Measurements from ENCODE around the gene CARD11.

DNA sequence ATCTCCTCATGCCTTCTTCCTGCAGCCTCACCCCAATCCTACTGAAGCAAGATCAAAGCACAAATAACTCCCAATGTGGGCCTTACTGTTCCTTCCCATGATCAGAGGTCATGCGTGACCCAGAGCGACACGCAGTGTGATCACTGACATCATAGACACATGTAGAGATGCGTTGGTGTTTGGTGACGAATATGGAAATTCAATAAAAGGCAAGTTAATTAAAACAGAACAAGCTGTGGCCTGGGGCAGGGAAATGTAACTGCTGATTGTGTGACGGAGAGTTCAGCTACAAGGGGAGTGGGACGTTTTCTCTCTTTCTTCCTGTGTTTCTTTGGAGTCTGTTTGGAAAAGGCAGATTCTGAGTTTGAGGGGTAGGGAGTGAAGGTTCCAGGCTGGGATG is 34.8 kb upstream of the CARD11 start:
- TF ChIP-seq, protein P1, sequence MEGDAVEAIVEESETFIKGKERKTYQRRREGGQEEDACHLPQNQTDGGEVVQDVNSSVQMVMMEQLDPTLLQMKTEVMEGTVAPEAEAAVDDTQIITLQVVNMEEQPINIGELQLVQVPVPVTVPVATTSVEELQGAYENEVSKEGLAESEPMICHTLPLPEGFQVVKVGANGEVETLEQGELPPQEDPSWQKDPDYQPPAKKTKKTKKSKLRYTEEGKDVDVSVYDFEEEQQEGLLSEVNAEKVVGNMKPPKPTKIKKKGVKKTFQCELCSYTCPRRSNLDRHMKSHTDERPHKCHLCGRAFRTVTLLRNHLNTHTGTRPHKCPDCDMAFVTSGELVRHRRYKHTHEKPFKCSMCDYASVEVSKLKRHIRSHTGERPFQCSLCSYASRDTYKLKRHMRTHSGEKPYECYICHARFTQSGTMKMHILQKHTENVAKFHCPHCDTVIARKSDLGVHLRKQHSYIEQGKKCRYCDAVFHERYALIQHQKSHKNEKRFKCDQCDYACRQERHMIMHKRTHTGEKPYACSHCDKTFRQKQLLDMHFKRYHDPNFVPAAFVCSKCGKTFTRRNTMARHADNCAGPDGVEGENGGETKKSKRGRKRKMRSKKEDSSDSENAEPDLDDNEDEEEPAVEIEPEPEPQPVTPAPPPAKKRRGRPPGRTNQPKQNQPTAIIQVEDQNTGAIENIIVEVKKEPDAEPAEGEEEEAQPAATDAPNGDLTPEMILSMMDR (conservative IDR thresholded peaks at IDR 0.05 in 1 of 2, IDR thresholded peaks at IDR 0.05 in 1 of 2; ENCODE audit: low read depth in 1 of 2, low read length in 2 of 2): no peak
- TF ChIP-seq EZH2 (IDR thresholded peaks at IDR 0.05; ENCODE audit: low read length, missing control alignments): no peak

Measured in fibroblast of lung (primary cell).